SK-N-SH treated with all-trans-retinoic acid at 6 μM for 48 hours (cell line): ENCODE data around the gene KRTAP10-2.

Experiments used
- ARNTL ChIP-seq: fragments of 450-650 bp; formaldehyde crosslinking; IDR thresholded peaks from 2 replicates; pipeline ENCODE4 v1.5.0; 2020; ENCODE audit warnings: low read depth, mild to moderate bottlenecking, moderate library complexity, borderline replicate concordance
- GLIS3 ChIP-seq: fragments of 250-450 bp; sonication (Bioruptor Pico); IDR thresholded peaks from 2 replicates; pipeline ENCODE4 v1.5.0; 2020; ENCODE audit warnings: mild to moderate bottlenecking, moderate library complexity
- OSR1 ChIP-seq: fragments of 250-450 bp; sonication (Bioruptor Pico); IDR thresholded peaks from 2 replicates; pipeline ENCODE4 v1.8.0; 2022; ENCODE audit warnings: moderate library complexity, mild to moderate bottlenecking, inconsistent platforms
- PPARA ChIP-seq: fragments of 250-450 bp; sonication (Bioruptor Pico); IDR thresholded peaks from 2 replicates; pipeline ENCODE4 v1.5.0; 2020; ENCODE audit warnings: mild to moderate bottlenecking, borderline replicate concordance
- RARB ChIP-seq: fragments of 250-450 bp; sonication (Bioruptor Pico); IDR thresholded peaks from 2 replicates; pipeline ENCODE4 v1.8.0; 2021; ENCODE audit warnings: mild to moderate bottlenecking, moderate library complexity
- SNAI2 ChIP-seq: fragments of 250-450 bp; sonication (Bioruptor Pico); IDR thresholded peaks from 2 replicates; pipeline ENCODE4 v1.5.0; 2020; ENCODE audit warnings: mild to moderate bottlenecking, moderate library complexity
- ZFP3 ChIP-seq: fragments of 250-450 bp; sonication (Bioruptor Pico); IDR thresholded peaks from 2 replicates; pipeline ENCODE4 v1.5.0; 2020; ENCODE audit warnings: mild to moderate bottlenecking, moderate library complexity
- ZFP30 ChIP-seq: fragments of 450-650 bp; formaldehyde crosslinking; IDR thresholded peaks from 2 replicates; pipeline ENCODE4 v1.5.0; 2022; ENCODE audit warnings: mild to moderate bottlenecking, moderate library complexity
- ZNF565 ChIP-seq: fragments of 450-650 bp; formaldehyde crosslinking; conservative IDR thresholded peaks from 2 replicates; pipeline ENCODE4 v1.5.0; 2020; ENCODE audit warnings: low read depth, mild to moderate bottlenecking, moderate library complexity
- TF ChIP-seq, protein P1 (sequence below): fragments of 250-450 bp; sonication (Bioruptor Pico); IDR thresholded peaks from 2 replicates; pipeline ENCODE4 v1.8.0; 2020; ENCODE audit warnings: mild to moderate bottlenecking, moderate library complexity, borderline replicate concordance
- TF ChIP-seq, protein P2 (sequence below): fragments of 250-450 bp; sonication (Bioruptor Pico); IDR thresholded peaks from 2 replicates; pipeline ENCODE4 v1.5.1; 2020; ENCODE audit warnings: low read depth, mild to moderate bottlenecking, moderate library complexity

DNA sequence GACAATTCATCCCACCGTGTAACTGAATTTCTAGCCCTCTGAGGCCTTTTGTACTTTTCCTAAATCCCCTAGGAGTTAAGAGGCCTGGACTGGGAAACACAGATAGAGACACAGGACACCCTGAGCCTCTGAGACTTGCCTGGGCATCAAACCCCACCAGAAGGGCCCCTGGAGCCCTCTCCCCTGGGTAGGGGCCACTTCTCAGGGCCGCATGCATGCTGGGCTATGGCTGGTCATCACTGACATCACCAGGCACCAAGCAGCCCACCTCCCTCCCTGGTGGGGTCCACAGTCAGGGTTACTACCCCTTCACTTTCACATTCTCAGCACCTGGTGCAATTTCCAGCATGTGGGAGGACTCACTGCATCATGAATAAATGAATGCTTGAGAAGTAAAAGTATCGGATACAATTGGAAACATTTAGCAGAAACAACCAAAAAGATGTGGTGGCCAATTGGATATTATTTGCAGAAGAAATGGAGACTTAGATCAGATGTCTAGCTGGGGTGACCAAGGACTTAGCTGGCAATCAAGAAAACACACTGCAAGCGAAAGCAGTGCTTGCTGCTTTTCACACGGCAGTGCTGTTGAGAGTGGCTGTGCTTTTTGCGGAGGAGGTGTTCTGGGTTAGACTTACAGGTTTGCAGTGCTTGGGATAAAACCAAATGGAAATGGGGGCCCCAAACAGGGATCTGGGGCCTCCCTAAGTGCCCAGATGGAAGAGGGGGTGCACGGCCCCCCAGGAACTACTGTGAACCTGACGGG is 48.1 kb upstream of the KRTAP10-2 start:
- TF ChIP-seq RARB (CRISPR knock-in tag), result no peak
- TF ChIP-seq, protein P1, sequence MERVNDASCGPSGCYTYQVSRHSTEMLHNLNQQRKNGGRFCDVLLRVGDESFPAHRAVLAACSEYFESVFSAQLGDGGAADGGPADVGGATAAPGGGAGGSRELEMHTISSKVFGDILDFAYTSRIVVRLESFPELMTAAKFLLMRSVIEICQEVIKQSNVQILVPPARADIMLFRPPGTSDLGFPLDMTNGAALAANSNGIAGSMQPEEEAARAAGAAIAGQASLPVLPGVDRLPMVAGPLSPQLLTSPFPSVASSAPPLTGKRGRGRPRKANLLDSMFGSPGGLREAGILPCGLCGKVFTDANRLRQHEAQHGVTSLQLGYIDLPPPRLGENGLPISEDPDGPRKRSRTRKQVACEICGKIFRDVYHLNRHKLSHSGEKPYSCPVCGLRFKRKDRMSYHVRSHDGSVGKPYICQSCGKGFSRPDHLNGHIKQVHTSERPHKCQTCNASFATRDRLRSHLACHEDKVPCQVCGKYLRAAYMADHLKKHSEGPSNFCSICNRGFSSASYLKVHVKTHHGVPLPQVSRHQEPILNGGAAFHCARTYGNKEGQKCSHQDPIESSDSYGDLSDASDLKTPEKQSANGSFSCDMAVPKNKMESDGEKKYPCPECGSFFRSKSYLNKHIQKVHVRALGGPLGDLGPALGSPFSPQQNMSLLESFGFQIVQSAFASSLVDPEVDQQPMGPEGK, result no peak
- no peak for TF ChIP-seq OSR1 (CRISPR knock-in tag)
- TF ChIP-seq PPARA (CRISPR knock-in tag), result no peak
- no peak for TF ChIP-seq ZFP30 (CRISPR knock-in tag)
- no peak for TF ChIP-seq GLIS3
- no peak for TF ChIP-seq ZNF565 (CRISPR knock-in tag)
- TF ChIP-seq, protein P2, sequence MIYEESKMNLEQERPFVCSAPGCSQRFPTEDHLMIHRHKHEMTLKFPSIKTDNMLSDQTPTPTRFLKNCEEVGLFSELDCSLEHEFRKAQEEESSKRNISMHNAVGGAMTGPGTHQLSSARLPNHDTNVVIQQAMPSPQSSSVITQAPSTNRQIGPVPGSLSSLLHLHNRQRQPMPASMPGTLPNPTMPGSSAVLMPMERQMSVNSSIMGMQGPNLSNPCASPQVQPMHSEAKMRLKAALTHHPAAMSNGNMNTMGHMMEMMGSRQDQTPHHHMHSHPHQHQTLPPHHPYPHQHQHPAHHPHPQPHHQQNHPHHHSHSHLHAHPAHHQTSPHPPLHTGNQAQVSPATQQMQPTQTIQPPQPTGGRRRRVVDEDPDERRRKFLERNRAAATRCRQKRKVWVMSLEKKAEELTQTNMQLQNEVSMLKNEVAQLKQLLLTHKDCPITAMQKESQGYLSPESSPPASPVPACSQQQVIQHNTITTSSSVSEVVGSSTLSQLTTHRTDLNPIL (CRISPR knock-in tag), result no peak
- TF ChIP-seq ARNTL, result no peak
- TF ChIP-seq ZFP3 (CRISPR knock-in tag), result no peak
- no peak for TF ChIP-seq SNAI2 (CRISPR knock-in tag)
